Fibroblast of lung (primary cell): ENCODE results near the gene SON. TPM values are rescaled to one million over a fixed set of nuclear protein-coding genes. Genes with fewer than 3 reads are reported as not detected.
"Not testable (repeated sequence)": the region's sequence is repeated elsewhere in the genome, so short reads cannot be mapped to it uniquely, and the experiment has no call there.

Experiments used
- DNase-seq, 2 donors: peaks; one replicate each; pipeline versions ENCODE4 v3.0.0 to v3.0.0-alpha.2; 2010; ENCODE audit warnings: low read depth in 2 of 2
- H2AFZ ChIP-seq: 2 replicates; pipeline ENCODE4 v1.5.1; 2012; ENCODE audit warnings: low read length, control low read depth, inconsistent platforms
- H3K27ac ChIP-seq: 2 replicates; pipeline ENCODE4 v1.5.1; 2011; ENCODE audit warnings: low read length, control low read depth; ENCODE audit not compliant: insufficient read depth
- H3K27me3 ChIP-seq: 2 replicates; pipeline ENCODE4 v1.5.1; 2011; ENCODE audit warnings: mild to moderate bottlenecking, low read length; ENCODE audit not compliant: control insufficient read depth, insufficient read depth
- H3K36me3 ChIP-seq: 2 replicates; pipeline ENCODE4 v1.5.1; 2011; ENCODE audit warnings: low read length; ENCODE audit not compliant: control insufficient read depth, insufficient read depth
- H3K4me1 ChIP-seq: 2 replicates; pipeline ENCODE4 v1.5.1; 2011; ENCODE audit warnings: low read length; ENCODE audit not compliant: control insufficient read depth, insufficient read depth; ENCODE audit errors: extremely low read depth
- H3K4me2 ChIP-seq: 2 replicates; pipeline ENCODE4 v1.5.1; 2011; ENCODE audit warnings: low read length, control low read depth; ENCODE audit not compliant: insufficient read depth; ENCODE audit errors: extremely low read depth
- H3K4me3 ChIP-seq, 4 experiments: fragments of 200-600 bp in 1 of 4; sonication (generic) in 1 of 4; replicated peaks in 1 of 4; 2 replicates each; pipeline ENCODE4 v1.5.1; 2011 to 2016; ENCODE audit warnings: low read length in 4 of 4, low read depth in 3 of 4, mild to moderate bottlenecking in 3 of 4, control low read depth in 2 of 4, inconsistent platforms in 1 of 4, mixed read lengths in 1 of 4; ENCODE audit not compliant: insufficient read depth in 1 of 4; ENCODE audit errors: control extremely low read depth in 1 of 4
- H3K79me2 ChIP-seq: 2 replicates; pipeline ENCODE4 v1.5.1; 2012; ENCODE audit warnings: mild to moderate bottlenecking, low read length, inconsistent platforms; ENCODE audit not compliant: control insufficient read depth, insufficient read depth
- H3K9ac ChIP-seq: 2 replicates; pipeline ENCODE4 v1.5.1; 2011; ENCODE audit warnings: mild to moderate bottlenecking, low read length, control low read depth; ENCODE audit not compliant: insufficient read depth
- H3K9me3 ChIP-seq: 2 replicates; pipeline ENCODE4 v1.5.1; 2012; ENCODE audit warnings: low read depth, low read length; ENCODE audit not compliant: control insufficient read depth, insufficient read depth
- H4K20me1 ChIP-seq: 2 replicates; pipeline ENCODE4 v1.5.1; 2011; ENCODE audit warnings: low read length; ENCODE audit not compliant: control insufficient read depth, insufficient read depth; ENCODE audit errors: extremely low read depth
- EZH2 ChIP-seq: IDR thresholded peaks from 2 replicates; pipeline ENCODE4 v1.5.1; 2012; ENCODE audit warnings: low read length, control low read depth, mild to moderate bottlenecking; ENCODE audit errors: missing control alignments
- polyA plus RNA-seq, 2 donors: library from polyadenylated mRNA; depleted of rRNA in 1 of 2; stranded (reverse) in 1 of 2; unstranded in 1 of 2; fragments of >200 nt; gene quantifications; 2 replicates each; pipeline ENCODE4 v1.2.1, GENCODE V29; 2011 to 2012; ENCODE audit warnings: missing spikeins in 1 of 2
- total RNA-seq: library from RNA; depleted of rRNA; stranded (reverse); fragments of >200 nt; gene quantifications from 2 replicates; pipeline ENCODE4 v1.2.1, GENCODE V29; 2014
- TF ChIP-seq, protein P1 (sequence below), 2 donors: IDR thresholded peaks in 1 of 2; conservative IDR thresholded peaks in 1 of 2; 1 replicate in 1 of 2; 2 replicates in 1 of 2; pipeline ENCODE4 v1.5.1; 2011 to 2012; ENCODE audit warnings: low read length in 2 of 2, control low read depth in 1 of 2, inconsistent platforms in 1 of 2, low read depth in 1 of 2, mild to moderate bottlenecking in 1 of 2

Gene SON
- total and polyA plus RNA-seq, 2 donors (not counting 1 experiment from before 2014, with no cell fraction given), result 85.0 to 131 TPM

DNA sequence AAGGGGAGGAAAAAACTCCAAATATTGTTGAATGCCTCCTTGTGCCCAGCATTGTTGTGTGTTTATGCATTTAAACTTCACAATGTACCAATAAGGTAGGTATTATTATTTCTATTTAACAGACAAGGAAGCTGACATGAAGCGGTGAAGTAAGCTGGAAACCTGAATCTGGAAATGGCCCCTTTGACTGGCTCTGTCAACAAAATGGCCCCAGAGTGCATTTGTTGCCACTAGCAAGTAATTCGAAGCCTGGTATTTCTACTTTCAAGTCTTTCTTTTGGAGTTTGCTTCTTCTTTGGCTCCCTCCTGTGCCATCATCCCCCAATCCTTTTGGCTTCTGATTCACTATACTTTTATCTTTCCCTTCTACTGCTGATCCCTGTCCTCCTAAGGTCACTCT lies 75.6 kb downstream of the SON start:
- DNase-seq, result no peak
- no peak overlapping the region for H3K27ac ChIP-seq
- TF ChIP-seq, protein P1, sequence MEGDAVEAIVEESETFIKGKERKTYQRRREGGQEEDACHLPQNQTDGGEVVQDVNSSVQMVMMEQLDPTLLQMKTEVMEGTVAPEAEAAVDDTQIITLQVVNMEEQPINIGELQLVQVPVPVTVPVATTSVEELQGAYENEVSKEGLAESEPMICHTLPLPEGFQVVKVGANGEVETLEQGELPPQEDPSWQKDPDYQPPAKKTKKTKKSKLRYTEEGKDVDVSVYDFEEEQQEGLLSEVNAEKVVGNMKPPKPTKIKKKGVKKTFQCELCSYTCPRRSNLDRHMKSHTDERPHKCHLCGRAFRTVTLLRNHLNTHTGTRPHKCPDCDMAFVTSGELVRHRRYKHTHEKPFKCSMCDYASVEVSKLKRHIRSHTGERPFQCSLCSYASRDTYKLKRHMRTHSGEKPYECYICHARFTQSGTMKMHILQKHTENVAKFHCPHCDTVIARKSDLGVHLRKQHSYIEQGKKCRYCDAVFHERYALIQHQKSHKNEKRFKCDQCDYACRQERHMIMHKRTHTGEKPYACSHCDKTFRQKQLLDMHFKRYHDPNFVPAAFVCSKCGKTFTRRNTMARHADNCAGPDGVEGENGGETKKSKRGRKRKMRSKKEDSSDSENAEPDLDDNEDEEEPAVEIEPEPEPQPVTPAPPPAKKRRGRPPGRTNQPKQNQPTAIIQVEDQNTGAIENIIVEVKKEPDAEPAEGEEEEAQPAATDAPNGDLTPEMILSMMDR (conservative IDR thresholded peaks at IDR 0.05 in 1 of 2, IDR thresholded peaks at IDR 0.05 in 1 of 2; ENCODE audit: low read depth in 1 of 2, low read length in 2 of 2), result no peak
- no peak for TF ChIP-seq EZH2
- H3K4me3 ChIP-seq, result no peak overlapping the region
- H3K9ac ChIP-seq, result no peak overlapping the region
- no peaks in the 10 kb centered on the region for H4K20me1 ChIP-seq
- H2AFZ ChIP-seq, result no peak overlapping the region
- no peak overlapping the region for H3K4me2 ChIP-seq
- no peaks in the 10 kb centered on the region for H3K9me3 ChIP-seq
- no peaks in the 10 kb centered on the region for H3K4me1 ChIP-seq
- H3K27me3 ChIP-seq, result no peaks in the 10 kb centered on the region
- H3K79me2 ChIP-seq, result no peaks in the 10 kb centered on the region
- no peaks in the 10 kb centered on the region for H3K36me3 ChIP-seq

DNA sequence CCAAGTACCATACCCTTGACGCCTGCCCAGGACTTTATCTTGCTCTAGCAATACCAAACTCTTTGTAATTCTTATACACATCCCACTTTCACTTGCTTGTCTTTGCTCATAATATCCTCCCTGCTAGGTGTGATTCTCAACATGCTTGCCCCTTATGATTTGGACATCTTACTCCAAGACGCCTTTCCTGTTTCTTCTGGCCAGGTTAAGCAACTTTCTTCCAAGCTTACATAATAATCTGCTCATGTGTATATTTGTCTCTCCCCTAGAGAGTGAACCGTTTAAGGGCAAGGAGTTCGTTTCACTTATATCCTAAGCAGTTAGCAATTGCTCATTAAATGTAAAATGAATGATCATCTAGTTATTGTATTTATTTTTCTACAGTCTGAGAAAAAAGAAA lies 76.9 kb downstream of the SON start:
- no peaks in the 10 kb centered on the region for H3K27me3 ChIP-seq
- no peak for TF ChIP-seq EZH2
- TF ChIP-seq, protein P1 (conservative IDR thresholded peaks at IDR 0.05 in 1 of 2, IDR thresholded peaks at IDR 0.05 in 1 of 2; ENCODE audit: low read depth in 1 of 2, low read length in 2 of 2), result no peak
- H4K20me1 ChIP-seq, result no peaks in the 10 kb centered on the region
- H3K79me2 ChIP-seq, result no peaks in the 10 kb centered on the region
- H3K9me3 ChIP-seq, result no peaks in the 10 kb centered on the region
- no peaks in the 10 kb centered on the region for H3K4me1 ChIP-seq
- H3K4me3 ChIP-seq, result no peak overlapping the region
- H3K9ac ChIP-seq, result no peak overlapping the region
- no peak overlapping the region for H3K4me2 ChIP-seq
- H2AFZ ChIP-seq, result no peak overlapping the region
- no peaks in the 10 kb centered on the region for H3K36me3 ChIP-seq
- no peak overlapping the region for H3K27ac ChIP-seq
- DNase-seq, result no peak

DNA sequence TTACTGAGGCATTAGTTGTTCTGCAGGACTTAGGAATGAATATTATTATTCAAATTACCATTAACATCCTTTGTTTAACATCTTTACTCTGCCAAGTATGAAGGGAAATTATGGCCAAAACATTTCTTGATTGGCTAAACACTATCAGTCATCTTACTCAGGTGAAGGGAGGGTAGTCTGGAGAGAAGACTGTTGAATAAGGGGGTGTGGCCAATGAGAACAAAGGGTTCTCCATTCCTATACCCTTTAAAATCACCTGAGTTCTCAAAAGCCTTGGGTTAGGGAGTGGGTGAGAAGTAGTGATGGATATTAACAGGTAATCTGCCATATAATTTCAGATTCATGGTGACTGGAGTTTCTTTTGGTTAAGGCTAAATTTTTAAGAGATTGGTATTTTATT lies 79.4 kb downstream of the SON start:
- Histone ChIP-seq H2AFZ (no peak overlapping the region), H3K4me2 (no peak overlapping the region), H3K27ac (no peak overlapping the region), H3K79me2 (no peaks in the 10 kb centered on the region), H3K4me3 (no peak overlapping the region), H3K36me3 (no peaks in the 10 kb centered on the region), H3K4me1 (no peaks in the 10 kb centered on the region), H4K20me1 (no peaks in the 10 kb centered on the region), H3K27me3 (no peaks in the 10 kb centered on the region), H3K9ac (no peak overlapping the region), H3K9me3 (no peaks in the 10 kb centered on the region)
- no peak for TF ChIP-seq EZH2
- TF ChIP-seq, protein P1 (conservative IDR thresholded peaks at IDR 0.05 in 1 of 2, IDR thresholded peaks at IDR 0.05 in 1 of 2; ENCODE audit: low read depth in 1 of 2, low read length in 2 of 2), result no peak
- no peak for DNase-seq

DNA sequence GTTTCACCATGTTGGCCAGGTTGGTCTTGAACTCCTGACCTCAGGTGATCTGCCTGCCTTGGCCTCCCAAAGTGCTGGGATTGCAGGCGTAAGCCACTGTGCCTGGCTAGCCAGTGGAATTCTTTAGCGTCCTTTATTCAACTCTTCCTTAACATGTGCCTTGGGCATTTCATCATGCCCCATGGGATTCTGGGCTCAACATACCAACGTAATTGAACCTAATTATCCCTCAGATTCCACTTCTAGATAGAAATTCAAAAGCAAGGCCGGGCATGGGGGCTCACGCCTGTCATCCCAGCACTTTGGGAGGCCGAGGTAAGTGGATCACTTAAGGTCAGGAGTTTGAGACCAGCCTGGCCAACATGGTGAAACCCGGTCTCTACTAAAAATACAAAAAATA lies 83.3 kb downstream of the SON start:
- H3K36me3 ChIP-seq, H3K9ac ChIP-seq, H4K20me1 ChIP-seq, H3K4me2 ChIP-seq, H3K79me2 ChIP-seq, DNase-seq, H3K4me3 ChIP-seq, H3K9me3 ChIP-seq, H3K4me1 ChIP-seq, H3K27ac ChIP-seq, H3K27me3 ChIP-seq, H2AFZ ChIP-seq: not testable (repeated sequence)
